ENCODE measurements around the gene TAF1A. TPM values are rescaled to one million over a fixed set of nuclear protein-coding genes. Genes with fewer than 3 reads are reported as not detected.

TAF1A gene
- total and polyA plus RNA-seq, 5 donors = 1.0 to 5.2 (median 3.3) TPM

DNA sequence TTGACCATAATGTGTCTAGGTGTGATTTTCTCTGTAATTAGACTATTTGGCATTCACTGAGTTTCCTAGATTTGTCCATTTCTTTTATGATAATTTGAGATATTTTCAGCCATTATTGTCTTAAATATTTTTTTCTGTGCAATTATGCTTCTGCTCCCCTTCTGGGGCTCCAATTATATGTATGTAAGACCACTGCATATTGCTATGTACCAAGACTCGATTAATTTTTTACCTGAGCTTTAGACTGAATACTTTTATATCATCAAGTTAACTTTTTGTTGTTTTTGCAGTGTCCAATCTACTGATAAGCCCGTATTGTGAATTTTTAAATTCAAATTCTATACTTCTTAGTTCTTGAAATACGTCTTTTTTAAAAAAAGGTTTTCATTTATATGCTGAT is 5.1 kb upstream of the TAF1A start:
- no peak overlapping the region for H3K27ac ChIP-seq (ENCODE audit: low read length)

DNA sequence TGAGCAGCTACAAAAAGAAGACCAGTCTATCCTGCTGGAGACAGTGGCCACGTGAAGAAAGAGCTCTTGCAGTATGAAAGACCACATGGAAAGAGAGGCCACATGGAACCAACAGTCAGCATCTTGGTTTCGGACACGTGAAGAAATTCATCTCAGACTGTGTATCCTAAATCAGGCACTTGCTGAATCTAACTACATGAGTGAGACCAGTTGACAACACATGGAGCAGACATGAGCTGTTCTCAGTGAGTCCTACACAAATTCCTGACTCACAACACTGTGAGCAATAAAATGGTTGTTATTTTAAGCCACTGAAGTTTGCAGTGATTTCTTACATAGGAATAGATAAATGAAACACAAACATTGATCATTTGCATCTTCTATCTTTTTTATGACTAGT is 2.4 kb upstream of the TAF1A start:
- Histone ChIP-seq H3K27ac (ENCODE audit: low read length) (no peak overlapping the region), H3K27me3 (ENCODE audit: control insufficient read depth, insufficient read depth) (no peaks in the 10 kb centered on the region), H3K4me1 (ENCODE audit: control insufficient read depth, insufficient read depth, low read length) (peaks cover 3% of the 10 kb centered on the region), H3K9me3 (ENCODE audit: control insufficient read depth, low read length) (no peaks in the 10 kb centered on the region), H3K4me3 (ENCODE audit: low read length) (no peak overlapping the region)
- no peak for DNase-seq
- WGBS = 78% methylated on average over 3 of the region's 3 CpGs
- ATAC-seq = no peak
- intact Hi-C loops (cut with DNase I) = no loop called here

More for the DNA sequence above, 5.1 kb upstream of the TAF1A start:
- Histone ChIP-seq H3K4me1 (ENCODE audit: control insufficient read depth, insufficient read depth, low read length) (no peaks in the 10 kb centered on the region), H3K4me3 (ENCODE audit: low read length) (no peak overlapping the region), H3K9me3 (ENCODE audit: control insufficient read depth, low read length) (no peaks in the 10 kb centered on the region), H3K27me3 (ENCODE audit: control insufficient read depth, insufficient read depth) (no peaks in the 10 kb centered on the region)
- ATAC-seq (no peak), DNase-seq (no peak)
- intact Hi-C loops (cut with DNase I) = no loop called here
- 87% methylated on average over 3 of the region's 3 CpGs for WGBS

DNA sequence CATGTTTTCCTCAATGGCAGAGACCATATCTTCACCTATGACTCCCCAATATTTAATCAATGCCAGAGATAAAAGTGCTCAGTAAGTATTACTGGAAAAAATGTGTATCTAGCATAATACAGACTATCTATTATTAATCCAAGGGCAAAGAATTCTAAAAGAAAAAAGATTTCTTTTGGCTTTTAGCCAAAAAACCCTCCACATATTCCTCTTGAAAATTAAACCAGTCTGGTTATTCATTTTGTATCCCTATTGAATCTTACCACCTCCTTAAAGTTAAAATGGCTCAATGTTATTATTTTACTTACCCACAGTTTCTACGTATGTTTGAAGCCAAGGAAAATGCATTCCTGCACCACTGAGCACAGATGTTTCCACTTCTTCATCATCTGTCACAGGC is 1.6 kb downstream of the TAF1A start:
- no peak for DNase-seq
- H3K4me1 ChIP-seq (ENCODE audit: control insufficient read depth, insufficient read depth, low read length) = peaks cover 3% of the 10 kb centered on the region
- H3K9me3 ChIP-seq (ENCODE audit: control insufficient read depth, low read length) = no peaks in the 10 kb centered on the region
- ATAC-seq = no peak
- H3K27ac ChIP-seq (ENCODE audit: low read length) = no peak overlapping the region
- intact Hi-C loops (cut with DNase I) = no loop called here
- H3K27me3 ChIP-seq (ENCODE audit: control insufficient read depth, insufficient read depth) = no peaks in the 10 kb centered on the region
- WGBS = 82% methylated on average over 1 of the region's 1 CpG
- H3K4me3 ChIP-seq (ENCODE audit: low read length) = no peak overlapping the region

DNA sequence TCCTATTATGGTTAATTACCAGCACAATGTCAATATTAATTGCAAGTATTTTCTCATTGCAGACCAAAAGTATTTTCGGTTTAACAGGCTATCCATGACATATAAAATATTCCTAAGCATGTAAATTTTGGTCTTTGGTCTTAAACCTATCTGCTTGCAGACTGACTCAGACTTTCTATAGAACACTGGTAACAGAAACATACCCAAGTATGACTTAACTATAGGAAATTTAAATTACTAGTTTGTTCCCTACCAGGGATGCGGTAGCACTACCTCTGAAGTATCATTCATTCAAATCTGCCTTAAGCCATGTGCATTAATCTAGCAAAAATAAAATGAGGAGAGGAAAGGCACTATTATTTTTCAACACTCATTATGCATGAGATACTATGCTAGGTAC is 2.9 kb downstream of the TAF1A start:
- Histone ChIP-seq H3K27ac (ENCODE audit: low read length) (no peak overlapping the region), H3K4me3 (ENCODE audit: low read length) (no peak overlapping the region), H3K9me3 (ENCODE audit: control insufficient read depth, low read length) (no peaks in the 10 kb centered on the region), H3K4me1 (ENCODE audit: control insufficient read depth, insufficient read depth, low read length) (peaks cover 3% of the 10 kb centered on the region), H3K27me3 (ENCODE audit: control insufficient read depth, insufficient read depth) (no peaks in the 10 kb centered on the region)
- no peak for ATAC-seq
- intact Hi-C loops (cut with DNase I) = no loop called here
- DNase-seq = no peak
- 94% methylated on average over 2 of the region's 2 CpGs for WGBS

DNA sequence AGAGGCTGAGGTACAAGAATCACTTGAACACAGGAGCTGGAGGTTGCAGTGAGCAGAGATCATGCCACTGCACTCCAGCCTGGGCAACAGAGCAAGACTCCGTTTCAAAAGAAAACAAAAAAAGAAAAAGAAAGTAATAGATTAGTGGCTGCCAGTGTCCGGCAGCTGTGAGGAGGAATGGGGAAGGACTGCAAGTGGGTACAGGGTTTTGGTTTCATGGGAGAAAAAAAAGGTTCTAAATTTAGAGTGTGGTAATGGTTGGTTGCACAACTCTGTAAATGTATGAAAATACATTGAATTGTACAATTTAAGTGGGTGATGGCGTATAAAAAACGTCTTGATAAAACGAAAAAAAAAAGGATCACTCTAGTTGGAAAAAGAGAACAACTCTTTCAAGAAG is 6.7 kb downstream of the TAF1A start:
- 78% methylated on average over 5 of the region's 5 CpGs for WGBS
- Histone ChIP-seq H3K9me3 (ENCODE audit: control insufficient read depth, low read length) (no peaks in the 10 kb centered on the region), H3K27ac (ENCODE audit: low read length) (no peak overlapping the region), H3K4me1 (ENCODE audit: control insufficient read depth, insufficient read depth, low read length) (no peaks in the 10 kb centered on the region), H3K27me3 (ENCODE audit: control insufficient read depth, insufficient read depth) (no peaks in the 10 kb centered on the region), H3K4me3 (ENCODE audit: low read length) (no peak overlapping the region)
- ATAC-seq = no peak
- intact Hi-C loops (cut with DNase I) = no loop called here
- DNase-seq = no peak

DNA sequence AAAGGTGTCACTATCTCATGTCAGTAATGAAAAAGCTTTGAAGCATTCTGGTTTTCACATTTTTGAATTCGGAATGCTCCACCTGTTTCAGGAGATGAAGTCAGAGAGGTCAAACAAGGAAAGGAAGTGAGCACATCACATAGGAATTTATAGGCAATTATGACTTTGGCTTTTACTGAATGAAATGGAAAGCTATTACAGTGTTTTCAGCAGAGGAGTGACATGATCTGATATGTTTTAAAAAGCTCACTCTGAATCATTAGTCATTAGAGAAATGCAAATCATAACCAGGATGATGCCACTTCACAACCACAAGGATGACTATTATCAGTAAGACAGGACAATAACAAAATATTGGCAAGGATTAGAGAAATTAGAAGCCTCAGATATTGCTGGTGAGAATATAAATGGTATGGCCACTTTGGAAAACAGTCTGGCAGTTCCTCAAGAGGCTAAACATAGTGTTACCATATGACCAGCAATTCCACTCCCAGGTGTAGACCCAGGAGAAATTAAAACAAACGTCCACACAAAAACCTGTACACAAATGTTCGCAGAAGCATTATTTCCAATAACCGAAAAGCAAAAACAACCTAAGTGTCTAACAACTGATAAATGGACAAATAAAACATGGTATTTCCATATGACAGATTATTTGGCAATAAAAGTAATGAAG is 7.5 kb downstream of the TAF1A start:
- ATAC-seq (no peak), DNase-seq (no peak)
- no peak overlapping the region for H3K27ac ChIP-seq (ENCODE audit: low read length)
- H3K27me3 ChIP-seq (ENCODE audit: control insufficient read depth, insufficient read depth) = no peaks in the 10 kb centered on the region
- WGBS = 85% methylated on average over 4 of the region's 4 CpGs
- no peaks in the 10 kb centered on the region for H3K9me3 ChIP-seq (ENCODE audit: control insufficient read depth, low read length)
- H3K4me1 ChIP-seq (ENCODE audit: control insufficient read depth, insufficient read depth, low read length) = no peaks in the 10 kb centered on the region
- H3K4me3 ChIP-seq (ENCODE audit: low read length) = no peak overlapping the region
- intact Hi-C loops (cut with DNase I) = no loop called here

DNA sequence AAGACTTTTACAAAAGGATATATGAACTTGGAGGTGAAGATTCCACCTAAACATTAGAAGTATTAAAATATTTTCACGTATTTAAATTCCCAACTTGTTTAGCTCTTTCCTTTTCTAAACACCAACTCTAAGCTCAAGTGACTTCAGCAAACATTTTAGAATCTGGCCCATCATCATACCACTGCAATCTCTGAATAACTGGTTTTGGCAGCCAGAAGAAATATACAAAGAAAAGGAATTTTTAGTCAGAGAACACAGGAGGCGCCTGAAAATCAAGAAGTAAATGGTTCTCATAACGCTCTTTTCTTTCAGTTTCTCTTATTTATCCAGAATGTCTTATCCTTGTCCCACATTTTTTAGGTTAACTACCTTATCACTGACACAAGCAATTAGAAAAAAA is 10.4 kb downstream of the TAF1A start:
- WGBS = 95% methylated on average over 3 of the region's 3 CpGs
- no peak for DNase-seq
- no peak for ATAC-seq
- no peaks in the 10 kb centered on the region for H3K27me3 ChIP-seq (ENCODE audit: control insufficient read depth, insufficient read depth)
- no peak overlapping the region for H3K27ac ChIP-seq (ENCODE audit: low read length)
- no peak overlapping the region for H3K4me3 ChIP-seq (ENCODE audit: low read length)
- H3K9me3 ChIP-seq (ENCODE audit: control insufficient read depth, low read length) = no peaks in the 10 kb centered on the region
- H3K4me1 ChIP-seq (ENCODE audit: control insufficient read depth, insufficient read depth, low read length) = no peaks in the 10 kb centered on the region
- intact Hi-C loops (cut with DNase I) = no loop called here

DNA sequence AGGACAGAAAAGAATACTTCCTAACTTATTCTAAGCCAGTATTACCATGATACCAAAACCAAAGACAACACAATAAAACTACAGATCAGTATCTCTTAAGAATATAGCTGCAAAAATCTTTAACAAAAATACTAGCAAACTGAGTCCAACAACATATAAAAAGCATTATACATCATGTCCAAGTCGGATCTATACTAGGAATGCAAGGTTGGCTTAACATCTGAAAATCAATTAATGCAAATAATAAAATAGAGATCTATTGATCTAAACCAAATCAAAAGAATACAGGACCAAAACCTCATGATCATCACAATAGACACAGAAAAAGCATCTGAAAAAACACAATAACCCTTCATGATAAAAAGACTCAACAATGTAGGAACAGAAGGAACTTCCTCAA is 18.9 kb downstream of the TAF1A start:
- Histone ChIP-seq H3K27me3 (ENCODE audit: control insufficient read depth, insufficient read depth) (no peaks in the 10 kb centered on the region), H3K4me1 (ENCODE audit: control insufficient read depth, insufficient read depth, low read length) (no peaks in the 10 kb centered on the region), H3K9me3 (ENCODE audit: control insufficient read depth, low read length) (no peaks in the 10 kb centered on the region), H3K27ac (ENCODE audit: low read length) (no peak overlapping the region), H3K4me3 (ENCODE audit: low read length) (no peak overlapping the region)
- DNase-seq (no peak), ATAC-seq (no peak)
- intact Hi-C loops (cut with DNase I) = no loop called here
- 96% methylated on average over 1 of the region's 1 CpG for WGBS

DNA sequence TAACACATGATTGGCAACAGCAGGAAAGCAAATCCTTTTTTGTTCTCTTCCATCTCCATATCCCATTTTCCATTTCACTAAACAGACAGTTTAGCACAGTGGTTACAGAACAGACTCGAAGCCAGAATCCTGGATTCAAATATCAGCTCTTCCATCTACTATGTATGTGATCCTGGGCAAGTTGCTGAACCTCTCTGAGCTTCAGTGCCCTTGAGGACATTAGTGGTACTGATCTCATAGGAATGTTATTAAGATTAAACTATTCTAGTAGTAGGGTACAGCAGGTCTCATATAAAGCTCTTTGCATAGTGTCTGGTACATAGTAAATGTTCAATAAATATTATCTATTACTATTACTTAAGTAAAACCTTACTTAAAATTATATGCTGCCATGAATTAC is 28.1 kb downstream of the TAF1A start:
- no peak for ATAC-seq
- DNase-seq = no peak
- Histone ChIP-seq H3K27me3 (ENCODE audit: control insufficient read depth, insufficient read depth) (no peaks in the 10 kb centered on the region), H3K4me3 (ENCODE audit: low read length) (no peak overlapping the region), H3K9me3 (ENCODE audit: control insufficient read depth, low read length) (no peaks in the 10 kb centered on the region), H3K27ac (ENCODE audit: low read length) (no peak overlapping the region), H3K4me1 (ENCODE audit: control insufficient read depth, insufficient read depth, low read length) (no peaks in the 10 kb centered on the region)
- WGBS = 94% methylated on average over 1 of the region's 1 CpG
- intact Hi-C loops (cut with DNase I) = no loop called here

DNA sequence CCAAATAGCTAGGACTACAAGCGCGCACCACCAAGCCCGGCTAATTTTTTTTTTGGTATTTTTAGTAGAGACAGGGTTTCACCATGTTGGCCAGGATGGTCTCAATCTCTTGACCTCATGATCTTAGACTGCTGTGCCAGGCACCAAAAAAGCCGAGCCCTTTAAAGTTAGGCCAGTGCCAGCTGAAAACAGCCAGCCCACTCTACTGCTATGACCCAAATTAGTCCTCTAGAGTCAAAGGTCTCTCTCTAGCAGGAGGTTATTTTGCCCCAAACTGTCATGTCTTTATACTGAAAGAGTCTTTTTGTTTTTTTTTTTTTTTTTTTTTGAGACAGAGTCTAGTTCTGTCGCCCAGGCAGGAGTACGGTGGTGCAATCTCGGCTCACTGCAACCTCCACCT is 32.2 kb downstream of the TAF1A start:
- no peak for ATAC-seq

DNA sequence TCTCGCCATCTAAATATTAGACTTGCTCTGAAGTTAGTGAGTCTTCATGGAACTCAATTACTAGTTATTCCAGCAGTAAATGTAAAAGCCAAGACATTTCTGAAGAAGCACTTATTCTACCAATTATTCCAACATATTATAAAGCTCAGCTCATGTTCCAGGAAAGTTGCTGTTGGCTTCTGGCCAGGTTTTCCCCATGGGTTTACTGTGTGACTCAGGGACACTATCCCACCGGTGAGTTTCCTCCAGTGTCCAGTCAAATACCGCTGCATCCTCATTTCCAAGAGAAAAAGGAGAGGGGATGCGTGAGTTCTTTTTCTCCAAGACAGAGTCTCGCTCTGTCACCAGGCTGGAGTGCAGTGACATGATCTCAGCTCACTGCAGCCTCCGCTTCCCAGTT is 32.6 kb downstream of the TAF1A start:
- no peaks in the 10 kb centered on the region for H3K4me1 ChIP-seq (ENCODE audit: control insufficient read depth, insufficient read depth, low read length)

More for the DNA sequence above, 32.2 kb downstream of the TAF1A start:
- Histone ChIP-seq H3K4me3 (ENCODE audit: low read length) (no peak overlapping the region), H3K27ac (ENCODE audit: low read length) (no peak overlapping the region), H3K27me3 (ENCODE audit: control insufficient read depth, insufficient read depth) (no peaks in the 10 kb centered on the region), H3K9me3 (ENCODE audit: control insufficient read depth, low read length) (no peaks in the 10 kb centered on the region), H3K4me1 (ENCODE audit: control insufficient read depth, insufficient read depth, low read length) (no peaks in the 10 kb centered on the region)
- intact Hi-C loops (cut with DNase I) = no loop called here
- WGBS = 96% methylated on average over 7 of the region's 7 CpGs
- no peak for DNase-seq

DNA sequence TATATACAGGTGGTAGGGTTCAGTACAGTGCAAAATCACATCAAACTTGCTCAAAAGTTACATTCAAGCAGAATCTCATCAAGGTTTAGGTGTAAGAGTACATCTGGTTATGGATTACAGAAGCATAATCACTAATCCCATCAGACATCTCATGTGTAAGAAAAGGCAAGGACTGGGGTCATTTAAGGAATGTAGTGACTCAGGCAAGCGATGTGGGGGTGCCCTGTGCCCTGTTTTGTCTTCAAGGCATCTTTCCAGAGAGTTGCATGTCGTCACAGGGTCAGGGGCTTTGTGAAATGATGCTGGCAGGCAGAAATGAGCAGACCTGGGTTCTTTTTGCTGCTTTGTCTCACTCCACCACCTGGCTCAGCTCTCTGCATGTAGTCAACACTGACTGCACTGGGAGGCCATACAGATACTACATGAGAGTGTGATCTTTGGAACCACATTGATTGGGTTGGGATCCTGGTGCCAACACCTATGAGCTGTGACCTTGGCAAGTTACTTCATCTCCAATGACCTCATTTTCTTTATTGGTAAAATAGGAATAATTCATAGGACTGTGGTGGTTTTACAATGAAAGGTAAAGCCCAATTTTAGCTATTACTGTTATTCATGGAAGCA is 33.6 kb downstream of the TAF1A start:
- no peak for DNase-seq
- intact Hi-C loops (cut with DNase I) = no loop called here
- no peaks in the 10 kb centered on the region for H3K9me3 ChIP-seq (ENCODE audit: control insufficient read depth, low read length)
- no peak overlapping the region for H3K27ac ChIP-seq (ENCODE audit: low read length)
- no peak for ATAC-seq
- H3K27me3 ChIP-seq (ENCODE audit: control insufficient read depth, insufficient read depth) = no peaks in the 10 kb centered on the region
- WGBS = 91% methylated on average over 2 of the region's 2 CpGs
- H3K4me3 ChIP-seq (ENCODE audit: low read length) = no peak overlapping the region
- no peaks in the 10 kb centered on the region for H3K4me1 ChIP-seq (ENCODE audit: control insufficient read depth, insufficient read depth, low read length)

More for the DNA sequence above, 32.6 kb downstream of the TAF1A start:
- H3K27me3 ChIP-seq (ENCODE audit: control insufficient read depth, insufficient read depth) = no peaks in the 10 kb centered on the region
- no peaks in the 10 kb centered on the region for H3K9me3 ChIP-seq (ENCODE audit: control insufficient read depth, low read length)
- H3K27ac ChIP-seq (ENCODE audit: low read length) = no peak overlapping the region
- no peak for DNase-seq
- H3K4me3 ChIP-seq (ENCODE audit: low read length) = no peak overlapping the region
- intact Hi-C loops (cut with DNase I) = no loop called here
- WGBS = 69% methylated on average over 6 of the region's 6 CpGs
- no peak for ATAC-seq

Data from right cardiac atrium (tissue), 5 donors.